BE2C (cell line): ENCODE data around the gene HNRNPH1.

Source experiments
- DNase-seq: peaks from one replicate; pipeline ENCODE4 v3.0.0-alpha.2; 2020
- H3K27me3 ChIP-seq: fragments of 250-450 bp; sonication (Bioruptor Pico); 2 replicates; pipeline ENCODE4 v1.5.1; 2020; ENCODE audit warnings: mild to moderate bottlenecking
- H3K36me3 ChIP-seq: fragments of 250-450 bp; sonication (Bioruptor Pico); 2 replicates; pipeline ENCODE4 v1.5.1; 2020; ENCODE audit warnings: mild to moderate bottlenecking
- H3K4me1 ChIP-seq: fragments of 250-450 bp; sonication (Bioruptor Pico); 2 replicates; pipeline ENCODE4 v1.5.1; 2020
- H3K4me3 ChIP-seq: 2 replicates; pipeline ENCODE4 v1.5.1; 2011; ENCODE audit warnings: low read depth, low read length
- H3K9me3 ChIP-seq: fragments of 250-450 bp; sonication (Bioruptor Pico); 2 replicates; pipeline ENCODE4 v1.5.1; 2020
- CTCF ChIP-seq: IDR thresholded peaks from 2 replicates; pipeline ENCODE4 v1.5.1; 2012; ENCODE audit warnings: mild to moderate bottlenecking, low read depth, low read length

HNRNPH1 gene

DNA sequence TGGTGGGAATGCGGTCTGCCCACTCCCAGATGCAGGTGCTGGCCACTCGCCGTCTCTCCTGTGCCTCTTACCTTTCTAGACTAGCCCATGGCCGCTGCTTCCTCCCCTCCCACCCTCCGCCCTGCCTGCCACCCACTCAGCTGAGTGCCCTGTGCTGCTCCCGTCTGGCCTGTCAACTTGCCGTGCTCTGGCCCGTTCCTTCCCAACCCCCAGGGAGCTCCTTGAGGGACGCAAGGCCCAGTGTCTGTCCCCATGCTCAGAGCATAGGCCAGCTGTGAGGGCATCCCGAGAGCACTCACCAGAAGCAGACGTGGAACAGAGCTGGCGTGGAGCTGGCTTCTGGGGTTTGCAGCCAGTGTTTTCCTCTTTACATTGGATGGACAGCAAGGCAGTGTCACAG is 20.2 kb downstream of the HNRNPH1 start:
- Histone ChIP-seq H3K27me3 (no peaks in the 10 kb centered on the region), H3K4me1 (no peaks in the 10 kb centered on the region), H3K4me3 (no peak overlapping the region), H3K36me3 (peaks cover 56% of the 10 kb centered on the region), H3K9me3 (no peaks in the 10 kb centered on the region)
- TF ChIP-seq CTCF: no peak
- no peak for DNase-seq

GRCh38 chr5:179601871-179602625 is 21.4 kb downstream of the HNRNPH1 start:
- no peak for TF ChIP-seq CTCF
- Histone ChIP-seq H3K27me3 (no peaks in the 10 kb centered on the region), H3K4me1 (no peaks in the 10 kb centered on the region), H3K9me3 (no peaks in the 10 kb centered on the region), H3K36me3 (peaks cover 52% of the 10 kb centered on the region), H3K4me3 (no peak overlapping the region)
- no peak for DNase-seq

- H3K9me3 ChIP-seq: no peaks in the 10 kb centered on the region
- no peak for DNase-seq
- no peaks in the 10 kb centered on the region for H3K4me1 ChIP-seq
- H3K36me3 ChIP-seq: peaks cover 41% of the 10 kb centered on the region
- H3K27me3 ChIP-seq: no peaks in the 10 kb centered on the region
- no peak for TF ChIP-seq CTCF
- H3K4me3 ChIP-seq: no peak overlapping the region
Measured at GRCh38 chr5:179599973-179600372, 23.5 kb downstream of the HNRNPH1 start.

DNA sequence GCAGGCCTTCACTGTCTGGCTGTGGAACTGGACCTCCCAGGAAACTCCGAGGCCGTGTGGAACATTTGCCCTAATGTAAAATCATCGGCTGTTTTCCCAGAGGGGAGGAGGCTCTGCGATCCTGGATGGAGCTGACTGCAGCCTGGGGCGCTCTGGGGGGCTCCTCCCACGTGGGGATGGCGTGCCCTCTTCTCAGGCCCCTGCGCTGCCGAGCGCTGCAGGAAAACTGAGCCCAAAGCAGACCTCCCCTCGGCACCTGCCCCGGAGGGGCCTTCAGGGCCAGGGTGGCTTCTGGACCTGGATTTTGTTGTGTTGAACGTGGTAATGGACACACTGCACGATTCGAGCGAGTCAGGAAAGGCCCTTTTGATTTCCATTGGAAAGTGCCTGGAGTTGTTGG is 23.9 kb downstream of the HNRNPH1 start:
- Histone ChIP-seq H3K4me1 (no peaks in the 10 kb centered on the region), H3K4me3 (no peak overlapping the region), H3K9me3 (no peaks in the 10 kb centered on the region), H3K27me3 (no peaks in the 10 kb centered on the region), H3K36me3 (peaks cover 44% of the 10 kb centered on the region)
- TF ChIP-seq CTCF: no peak
- DNase-seq: no peak

DNA sequence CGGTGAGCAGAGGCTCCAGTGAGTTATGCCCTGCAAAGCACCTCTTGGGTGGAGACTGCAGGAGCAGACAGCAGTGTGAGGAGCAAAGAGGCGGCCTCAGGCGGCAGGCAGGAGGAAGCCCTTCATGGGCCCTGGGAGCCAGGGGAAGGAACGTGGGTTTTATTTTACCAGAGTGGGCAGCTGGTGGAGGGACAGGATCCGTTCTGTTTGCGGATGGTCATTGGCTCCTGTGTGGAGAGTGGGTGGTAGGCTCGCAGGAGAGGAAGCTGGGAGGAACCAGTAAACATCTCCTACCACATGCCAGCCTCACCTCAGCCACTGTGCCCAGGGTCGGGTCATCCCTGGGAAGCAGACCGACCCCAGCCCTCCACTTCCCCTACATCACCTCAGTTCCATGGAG is 24.4 kb downstream of the HNRNPH1 start:
- no peak for TF ChIP-seq CTCF
- DNase-seq: no peak
- Histone ChIP-seq H3K4me1 (no peaks in the 10 kb centered on the region), H3K36me3 (peaks cover 40% of the 10 kb centered on the region), H3K27me3 (no peaks in the 10 kb centered on the region), H3K9me3 (no peaks in the 10 kb centered on the region), H3K4me3 (no peak overlapping the region)

DNA sequence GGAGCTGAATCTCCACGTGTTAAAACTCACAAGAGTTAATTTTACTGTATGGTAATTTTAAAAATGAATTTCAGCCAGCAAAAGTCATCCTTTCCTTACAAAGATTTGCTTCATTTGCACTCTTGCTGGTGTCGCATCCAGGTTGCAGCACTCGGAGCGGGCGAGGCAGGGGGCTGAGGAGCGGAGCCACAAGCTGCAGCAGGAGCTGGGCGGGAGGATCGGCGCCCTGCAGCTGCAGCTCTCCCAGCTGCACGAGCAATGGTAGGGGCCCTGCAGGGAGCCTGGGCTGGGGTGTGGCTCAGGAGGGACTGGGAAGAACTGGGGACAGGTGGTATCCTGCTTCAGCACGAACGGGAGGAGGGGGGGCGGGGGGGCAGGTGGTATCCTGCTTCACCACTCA is 27.1 kb downstream of the HNRNPH1 start:
- H3K4me1 ChIP-seq: no peaks in the 10 kb centered on the region
- no peak for DNase-seq
- H3K9me3 ChIP-seq: no peaks in the 10 kb centered on the region
- H3K36me3 ChIP-seq: peaks cover 52% of the 10 kb centered on the region
- H3K4me3 ChIP-seq: no peak overlapping the region
- no peaks in the 10 kb centered on the region for H3K27me3 ChIP-seq
- no peak for TF ChIP-seq CTCF
